Activated CD8-positive, alpha-beta memory T cell treated with anti-CD3 and anti-CD28 coated beads for 24 hours (primary cell): ENCODE data around the gene SLC7A11.

ENCODE experiments used
- DNase-seq: peaks from one replicate; pipeline ENCODE4 v3.0.0-alpha.2; 2020

SLC7A11 gene

DNA sequence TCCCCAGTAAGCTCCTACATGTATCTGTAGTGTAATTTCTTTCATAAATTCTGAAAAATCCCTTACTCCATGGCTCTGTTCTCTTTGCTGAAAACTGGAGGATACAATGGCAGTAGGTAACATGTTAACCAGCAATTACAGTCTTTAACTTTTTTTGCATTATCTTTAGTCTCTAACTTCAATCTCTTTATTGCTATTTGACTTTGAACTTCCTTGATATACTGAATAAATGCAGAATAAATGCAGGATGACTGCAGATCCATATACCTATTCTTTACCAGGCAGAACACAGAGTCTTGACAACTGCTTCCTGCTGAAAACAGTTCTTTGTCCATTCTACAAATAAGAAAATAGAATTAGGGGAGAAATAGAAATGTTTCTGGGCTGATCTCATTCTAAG is 101.3 kb downstream of the SLC7A11 start:
- DNase-seq: no peak

- no peak for DNase-seq
Measured at GRCh38 chr4:138138774-138139173, 103.4 kb downstream of the SLC7A11 start.

DNA sequence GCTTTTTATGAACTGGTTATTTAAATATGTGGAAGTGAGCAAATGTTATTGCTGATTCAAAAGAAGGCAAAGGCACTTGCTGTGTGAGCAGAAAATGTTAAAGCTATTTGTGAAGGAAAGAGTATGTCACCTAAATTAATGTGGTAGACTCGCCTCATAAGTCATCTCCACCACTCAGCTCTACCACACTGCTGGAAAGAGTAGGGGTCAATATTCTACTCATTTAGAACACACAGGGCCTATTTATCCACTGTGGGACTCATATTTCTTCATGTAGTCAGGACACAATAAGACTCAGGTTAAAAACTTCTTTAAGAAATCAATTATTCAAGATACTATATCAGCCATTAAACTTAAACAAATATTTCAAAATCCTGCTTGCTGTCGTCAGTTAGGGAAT is 106.5 kb downstream of the SLC7A11 start:
- DNase-seq: no peak

DNA sequence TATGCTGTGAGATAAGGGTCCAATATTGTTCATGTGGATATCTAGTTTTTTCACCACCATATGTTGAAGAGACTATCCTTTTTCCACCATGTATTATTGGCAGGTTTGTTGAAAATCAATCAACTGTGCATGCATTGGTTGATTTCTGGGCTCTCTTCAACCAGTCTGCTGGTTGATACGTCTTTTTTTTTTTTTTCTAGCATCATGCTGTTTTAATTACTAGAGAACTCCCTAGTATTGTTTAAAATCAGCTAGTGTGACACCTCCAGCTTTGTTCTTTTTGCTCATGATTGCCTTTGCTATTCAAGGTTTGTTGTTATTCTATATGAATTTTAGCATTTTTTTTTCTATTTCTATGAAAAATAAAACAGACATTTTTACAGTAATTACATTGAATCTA is 123.9 kb downstream of the SLC7A11 start:
- DNase-seq: no peak

- DNase-seq: no peak
Measured at GRCh38 chr4:138115053-138115452, 127.1 kb downstream of the SLC7A11 start.

GRCh38 chr4:138114434-138114833 is 127.7 kb downstream of the SLC7A11 start:
- no peak for DNase-seq
